AG04450 (cell line): Measurements from ENCODE around the gene ASB7. TPM values are rescaled to one million over a fixed set of nuclear protein-coding genes. Genes with fewer than 3 reads are reported as not detected.
A peak's percentile ranks its signal among the peaks of the same experiment; 100 is the strongest.

Experiments
- CTCF ChIA-PET: fragments of 300-600, 350-600 bp; formaldehyde crosslinking; extraction: SDS; loops from one replicate; lab custom pipeline; 2022; ENCODE audit warnings: antibody characterized with exemption, inconsistent platforms; lab: Charles Lee
- POLR2A ChIA-PET: fragments of 350-600 bp; formaldehyde crosslinking; extraction: SDS; loops from one replicate; lab custom pipeline; 2021; ENCODE audit warnings: antibody characterized with exemption, inconsistent platforms; lab: Yijun Ruan, JAX
- DNase-seq: peaks from one replicate; pipeline ENCODE4 v3.0.0-alpha.2; 2011; ENCODE audit warnings: low read depth, low spot score
- H3K27ac ChIP-seq: one replicate; pipeline ENCODE4 v1.5.1; 2012; ENCODE audit warnings: low read depth, low read length, control low read depth
- H3K27me3 ChIP-seq: one replicate; pipeline ENCODE4 v1.6.0; 2012; ENCODE audit warnings: low read length; ENCODE audit not compliant: control insufficient read depth, insufficient read depth
- H3K4me3 ChIP-seq: 2 replicates; pipeline ENCODE4 v1.5.1; 2011; ENCODE audit warnings: mild to moderate bottlenecking, low read depth, low read length, control low read depth
- H3K9me3 ChIP-seq: 2 replicates; pipeline ENCODE4 v1.5.1; 2012; ENCODE audit warnings: low read length; ENCODE audit not compliant: control insufficient read depth, insufficient read depth
- CTCF ChIP-seq: IDR thresholded peaks from 2 replicates; pipeline ENCODE4 v1.5.1; 2011; ENCODE audit warnings: low read depth, low read length, control low read depth, inconsistent platforms
- polyA minus RNA-seq: library from RNA; depleted of rRNA, polyadenylated mRNA; stranded (reverse); fragments of >200 nt; gene quantifications from 2 replicates; pipeline ENCODE4 v1.2.3, GENCODE V29; 2011; rRNA and poly(A)+ RNA removed
- polyA plus RNA-seq: library from polyadenylated mRNA; depleted of rRNA; stranded (reverse); fragments of >200 nt; gene quantifications from 2 replicates; pipeline ENCODE4 v1.2.3, GENCODE V29; 2011; rRNA removed

The ASB7 gene, protein sequence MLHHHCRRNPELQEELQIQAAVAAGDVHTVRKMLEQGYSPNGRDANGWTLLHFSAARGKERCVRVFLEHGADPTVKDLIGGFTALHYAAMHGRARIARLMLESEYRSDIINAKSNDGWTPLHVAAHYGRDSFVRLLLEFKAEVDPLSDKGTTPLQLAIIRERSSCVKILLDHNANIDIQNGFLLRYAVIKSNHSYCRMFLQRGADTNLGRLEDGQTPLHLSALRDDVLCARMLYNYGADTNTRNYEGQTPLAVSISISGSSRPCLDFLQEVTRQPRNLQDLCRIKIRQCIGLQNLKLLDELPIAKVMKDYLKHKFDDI
- polyA plus RNA-seq (12.2 and 13.4 TPM in 2 replicates), polyA minus RNA-seq (25.0 and 29.5 TPM in 2 replicates)

- ChIA-PET CTCF (interaction anchor here (1.0 to 1.7 kb wide), 3 partner anchors 30 to 271 kb away, joined by 4 read pairs; no protein-coding TSS in a partner anchor), POLR2A (no interaction called here)
- Histone ChIP-seq H3K9me3 (peaks cover 4% of the 10 kb centered on the region; the same call in 1 of the 2 replicates), H3K27ac (peak within 1 kb of the TSS; percentile 39), H3K4me3 (peak within 1 kb of the TSS; percentile 94), H3K27me3 (no peaks in the 10 kb centered on the region)
- peak; percentile 100 for DNase-seq
- no peak for TF ChIP-seq CTCF
Measured at GRCh38 chr15:100602064-100602822, at the start of gene ASB7, which contains the start of gene LINS1. Gene ASB7, plus strand, starts transcription at chr15:100602589. Its CDS starts 9,628 bp downstream, at chr15:100612217. Gene LINS1, minus strand, starts transcription at chr15:100602184. Its CDS starts 21,342 bp downstream, at chr15:100580842.

GRCh38 chr15:100553468-100553867 lies 48.9 kb upstream of the ASB7 start:
- CTCF ChIA-PET = no interaction called here
- no peak for TF ChIP-seq CTCF
- Histone ChIP-seq H3K9me3 (peaks cover 8% of the 10 kb centered on the region), H3K27ac (no peak overlapping the region), H3K27me3 (no peaks in the 10 kb centered on the region), H3K4me3 (no peak overlapping the region)
- POLR2A ChIA-PET = no interaction called here
- no peak for DNase-seq

- TF ChIP-seq CTCF = no peak
- peaks cover 13% of the 10 kb centered on the region for H3K9me3 ChIP-seq
- DNase-seq = no peak
- POLR2A ChIA-PET = no interaction called here
- H3K27me3 ChIP-seq = no peaks in the 10 kb centered on the region
- H3K27ac ChIP-seq = no peak overlapping the region
- H3K4me3 ChIP-seq = no peak overlapping the region
- CTCF ChIA-PET = interaction anchor here (0.7 to 1.8 kb wide), 2 partner anchors 209 to 1296 kb away, joined by 3 to 7 read pairs; no protein-coding TSS in a partner anchor
Measured at GRCh38 chr15:100558771-100559254, 43.6 kb upstream of the ASB7 start.

DNA sequence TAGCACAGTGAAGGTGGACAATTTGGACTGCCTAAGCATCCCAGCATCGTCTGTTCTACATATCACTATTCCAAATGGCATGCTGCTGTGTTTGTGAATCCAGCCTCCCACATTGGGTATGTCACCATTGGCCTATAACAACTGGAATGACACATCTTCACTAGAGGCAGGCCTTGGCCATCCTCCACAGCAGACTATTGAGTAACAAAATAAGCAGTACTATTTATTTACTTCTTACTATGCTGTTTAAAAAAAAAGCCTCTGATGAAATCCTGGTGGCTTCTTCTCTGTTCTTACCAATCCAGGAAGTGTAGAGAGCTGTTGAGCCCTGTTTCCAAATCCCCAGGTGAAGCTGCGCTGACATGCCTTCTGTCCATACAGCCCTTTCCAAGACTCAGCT lies 43.1 kb upstream of the ASB7 start:
- CTCF ChIA-PET = interaction anchor here (0.7 to 1.8 kb wide), 2 partner anchors 209 to 1296 kb away, joined by 3 to 7 read pairs; no protein-coding TSS in a partner anchor
- DNase-seq = peak; percentile 49
- Histone ChIP-seq H3K9me3 (peaks cover 9% of the 10 kb centered on the region), H3K4me3 (no peak overlapping the region), H3K27ac (no peak overlapping the region), H3K27me3 (no peaks in the 10 kb centered on the region)
- POLR2A ChIA-PET = no interaction called here
- no peak for TF ChIP-seq CTCF
